GM12801 (cell line): ENCODE results near the gene KRT2.

Source experiments
- CTCF ChIP-seq: IDR thresholded peaks from one replicate; pipeline ENCODE4 v1.5.1; 2011; ENCODE audit warnings: control low read depth; ENCODE audit not compliant: insufficient read length; ENCODE audit errors: extremely low read depth

KRT2 gene

GRCh38 chr12:52672321-52672933 is 20.4 kb upstream of the KRT2 start:
- no peak for TF ChIP-seq CTCF

- TF ChIP-seq CTCF: no peak
Measured at GRCh38 chr12:52670961-52671360, 18.9 kb upstream of the KRT2 start.

GRCh38 chr12:52670506-52670905 is 18.5 kb upstream of the KRT2 start:
- TF ChIP-seq CTCF: no peak

GRCh38 chr12:52669426-52669825 is 17.4 kb upstream of the KRT2 start:
- no peak for TF ChIP-seq CTCF

- no peak for TF ChIP-seq CTCF
Measured at GRCh38 chr12:52667931-52668330, 15.9 kb upstream of the KRT2 start.

GRCh38 chr12:52667509-52667908 is 15.5 kb upstream of the KRT2 start:
- TF ChIP-seq CTCF: no peak

GRCh38 chr12:52666471-52666870 is 14.5 kb upstream of the KRT2 start:
- TF ChIP-seq CTCF: no peak

- TF ChIP-seq CTCF: no peak
Measured at GRCh38 chr12:52663420-52663819, 11.4 kb upstream of the KRT2 start.
